Cerebellar nuclear complex (tissue), 1 donor: ENCODE data around the gene GPR150.
"Not testable (repeated sequence)": the region's sequence is repeated elsewhere in the genome, so short reads cannot be mapped to it uniquely, and the experiment has no call there.

Experiments used
- DNase-seq, 2 experiments: peaks; one replicate each; lab custom pipeline; 2025; lab: John Stamatoyannopoulos, UW

GPR150 gene

GRCh38 chr5:95624368-95624767 is 4.5 kb downstream of the GPR150 start:
- no peak for DNase-seq

- no peak for DNase-seq
These were observed 6.8 kb downstream of the GPR150 start for GRCh38 chr5:95626701-95627100.

GRCh38 chr5:95627971-95628810 is 8.3 kb downstream of the GPR150 start:
- DNase-seq: no peak

GRCh38 chr5:95628933-95629332 is 9.0 kb downstream of the GPR150 start:
- DNase-seq: no peak

GRCh38 chr5:95630394-95630917 is 10.6 kb downstream of the GPR150 start:
- no peak for DNase-seq

- no peak for DNase-seq
These were observed 11.5 kb downstream of the GPR150 start for GRCh38 chr5:95631255-95631958.

- no peak for DNase-seq
These were observed 12.2 kb downstream of the GPR150 start for GRCh38 chr5:95631991-95632675.

- not testable (repeated sequence) for DNase-seq
These were observed 13.1 kb downstream of the GPR150 start for GRCh38 chr5:95632942-95633341.

- no peak for DNase-seq
These were observed 13.8 kb downstream of the GPR150 start for GRCh38 chr5:95633671-95634070.

GRCh38 chr5:95634081-95634480 is 14.2 kb downstream of the GPR150 start:
- DNase-seq: no peak

GRCh38 chr5:95638632-95639031 is 18.7 kb downstream of the GPR150 start:
- DNase-seq: no peak

- DNase-seq: no peak
These were observed 21.9 kb downstream of the GPR150 start for GRCh38 chr5:95641741-95642220.

- no peak for DNase-seq
These were observed 23.3 kb downstream of the GPR150 start for GRCh38 chr5:95643152-95643551.

GRCh38 chr5:95644351-95645042 is 24.6 kb downstream of the GPR150 start:
- no peak for DNase-seq

- not testable (repeated sequence) for DNase-seq
These were observed 26.3 kb downstream of the GPR150 start for GRCh38 chr5:95646226-95646568.

GRCh38 chr5:95646569-95647431 is 26.9 kb downstream of the GPR150 start, which contains the start of gene RFESD:
RFESD (plus strand) TSS chr5:95646777; CDS start chr5:95652272, 5,495 bp downstream.
- peak in 1 of 2 experiments; percentile 55 for DNase-seq

GRCh38 chr5:95647886-95648860 is 28.3 kb downstream of the GPR150 start:
- DNase-seq: no peak

- no peak for DNase-seq
These were observed 29.4 kb downstream of the GPR150 start for GRCh38 chr5:95649274-95649673.

- DNase-seq: no peak
These were observed 30.1 kb downstream of the GPR150 start for GRCh38 chr5:95649842-95650620.
